ENCODE data around the gene MAGEB16.

The MAGEB16 gene

DNA sequence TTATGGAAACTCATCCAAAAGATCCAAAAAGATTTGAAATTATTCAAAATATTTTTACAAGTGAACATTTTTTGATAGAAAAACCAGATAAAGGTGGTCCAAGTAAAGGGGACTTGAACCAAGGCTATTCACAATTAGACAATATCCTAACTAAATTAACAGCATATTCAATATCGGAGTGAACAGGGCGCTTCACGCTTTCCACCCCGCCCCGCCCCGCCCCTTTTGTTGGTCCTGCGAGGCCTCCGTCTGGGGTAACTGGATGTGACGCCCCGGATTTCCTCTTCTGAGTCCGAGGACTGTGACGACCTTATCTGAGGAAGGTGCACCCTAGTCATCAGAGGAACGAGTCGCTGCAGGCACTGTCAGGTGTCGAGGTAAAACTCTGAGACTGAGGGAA, at the start of gene MAGEB16:
Gene MAGEB16, plus strand, starts transcription at position 301 of the 400 bp plus-strand sequence. CDS start 3,855 bp downstream, outside the sequence.
- no peak for DNase-seq (ENCODE audit: low read depth in 2 of 2)

DNA sequence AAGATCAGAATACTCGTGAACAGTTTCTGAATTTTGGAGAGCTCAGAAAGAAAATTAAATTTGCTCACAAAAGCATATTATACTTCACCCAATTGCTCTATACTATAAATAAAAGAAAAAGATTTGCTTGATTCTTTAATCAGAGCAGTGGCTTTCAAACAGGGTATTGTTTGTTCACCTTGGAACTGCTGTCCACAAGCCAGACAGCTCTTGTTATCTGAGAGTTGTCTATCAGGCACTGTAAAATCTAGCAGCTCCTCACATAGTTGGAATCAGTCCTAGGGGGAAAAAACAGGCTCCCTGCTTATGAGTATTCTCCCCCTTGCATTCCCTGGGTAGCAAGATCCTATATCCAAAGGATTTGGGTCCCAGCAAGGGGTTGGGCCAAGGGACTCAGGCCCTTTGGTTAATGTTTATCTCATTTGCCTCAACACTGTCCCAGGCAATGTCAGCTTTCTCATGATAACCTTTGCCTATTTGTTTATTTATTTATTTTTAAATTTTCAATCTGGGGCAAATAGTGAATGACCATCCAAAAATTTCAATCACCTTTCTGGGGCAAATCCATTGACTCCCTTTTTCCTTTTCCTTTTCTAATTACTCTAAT, 24.1 kb upstream of the MAGEB16 start:
- DNase-seq (ENCODE audit: low read depth in 2 of 2), result no peak

DNA sequence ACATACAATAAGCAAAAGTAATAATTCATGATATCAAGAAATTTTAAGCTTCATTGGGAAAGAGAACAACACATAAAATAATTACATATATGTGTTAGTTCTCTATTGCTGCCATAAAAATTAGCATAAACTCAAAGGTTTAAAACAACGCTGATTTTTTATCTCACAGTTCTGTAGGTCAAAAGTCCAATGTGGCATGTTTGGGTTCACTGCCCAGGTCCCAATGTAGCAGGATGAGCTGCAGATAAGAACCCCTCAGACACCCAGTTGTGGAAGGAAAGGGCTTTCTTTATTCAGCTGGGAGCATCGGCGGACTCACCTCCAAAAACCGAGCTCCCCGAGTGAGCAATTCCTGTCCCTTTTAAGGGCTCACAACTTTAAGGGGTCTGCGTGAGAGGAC, 13.1 kb upstream of the MAGEB16 start:
- no peak for DNase-seq (ENCODE audit: low read depth in 2 of 2)

DNA sequence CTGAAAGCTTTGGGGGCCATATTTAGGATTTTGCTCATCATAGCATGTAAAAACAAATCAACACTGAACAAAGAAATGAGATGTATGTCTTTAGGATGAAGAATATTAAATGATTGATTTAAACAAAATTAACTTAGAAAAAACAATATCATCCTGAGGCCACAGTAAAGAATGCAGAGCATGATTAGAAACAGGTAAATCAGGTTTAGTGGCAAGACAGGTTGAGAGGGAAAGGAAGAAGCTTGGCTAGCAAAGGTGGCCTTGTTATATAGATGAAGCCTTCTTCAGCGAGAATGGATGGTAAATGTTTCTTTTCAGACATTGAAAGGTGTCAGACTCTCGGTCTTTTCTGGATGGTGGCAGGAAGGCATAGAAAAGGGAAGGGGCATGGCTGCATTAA, 11.9 kb upstream of the MAGEB16 start:
- no peak for DNase-seq (ENCODE audit: low read depth in 2 of 2)

DNA sequence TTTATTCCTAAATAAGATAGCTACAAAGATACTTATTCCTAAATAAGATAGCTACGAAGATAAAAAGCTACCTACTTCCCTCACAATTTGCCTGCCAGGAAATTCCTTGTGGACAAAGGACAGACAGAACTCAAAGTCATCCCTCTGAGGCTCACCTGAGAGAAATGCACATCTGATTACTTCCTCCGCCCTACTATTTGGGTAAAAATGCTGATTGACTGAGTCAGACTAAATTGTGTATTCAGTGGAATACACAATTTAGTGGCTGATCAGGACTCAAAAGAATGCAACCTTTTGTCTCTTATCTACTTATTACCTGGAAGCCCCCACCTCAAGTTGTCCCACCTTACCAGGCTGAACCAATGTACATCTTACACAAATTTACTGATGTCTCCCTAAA, 10.3 kb upstream of the MAGEB16 start:
- DNase-seq (ENCODE audit: low read depth in 2 of 2), result no peak

DNA sequence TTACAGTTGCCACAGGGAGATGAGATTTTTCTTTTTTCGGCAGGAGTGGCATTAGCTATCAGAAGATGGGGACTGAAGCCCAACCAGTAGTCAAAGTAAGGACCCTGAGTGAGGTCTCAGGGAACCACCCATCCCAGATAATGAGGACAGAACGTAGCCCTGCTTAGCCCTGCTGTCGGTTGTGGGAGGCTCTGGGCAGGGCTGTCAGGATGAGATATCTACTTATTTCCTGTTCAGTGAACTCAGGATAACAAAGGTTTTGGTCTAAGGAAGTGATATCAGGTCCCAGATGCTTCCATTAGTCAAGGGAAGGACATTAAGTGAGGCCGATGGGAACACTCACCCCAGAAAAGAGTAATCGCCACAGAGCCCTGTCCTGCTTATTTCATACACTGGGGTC, 2.3 kb downstream of the MAGEB16 start:
- DNase-seq (ENCODE audit: low read depth in 2 of 2), result no peak

DNA sequence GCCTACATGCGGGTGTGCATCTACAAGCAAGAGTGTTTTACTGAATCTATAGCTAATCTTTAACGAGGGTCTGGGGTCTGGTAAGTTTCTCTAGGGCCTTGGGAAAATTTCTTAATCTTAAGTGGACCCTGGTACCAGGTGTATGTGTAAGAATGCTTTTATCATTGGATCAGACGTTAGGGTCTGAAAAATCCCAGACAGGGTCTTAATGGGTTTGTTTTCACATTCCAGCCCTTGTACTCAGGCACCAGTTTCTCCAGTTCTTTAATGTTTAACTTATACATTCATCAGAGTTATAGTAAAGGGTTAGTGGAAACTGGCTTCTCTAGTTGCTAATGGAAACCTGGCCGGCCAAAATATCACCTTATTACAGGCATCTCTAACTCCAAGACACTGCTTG, 11.6 kb downstream of the MAGEB16 start:
- DNase-seq (ENCODE audit: low read depth in 2 of 2), result no peak

DNA sequence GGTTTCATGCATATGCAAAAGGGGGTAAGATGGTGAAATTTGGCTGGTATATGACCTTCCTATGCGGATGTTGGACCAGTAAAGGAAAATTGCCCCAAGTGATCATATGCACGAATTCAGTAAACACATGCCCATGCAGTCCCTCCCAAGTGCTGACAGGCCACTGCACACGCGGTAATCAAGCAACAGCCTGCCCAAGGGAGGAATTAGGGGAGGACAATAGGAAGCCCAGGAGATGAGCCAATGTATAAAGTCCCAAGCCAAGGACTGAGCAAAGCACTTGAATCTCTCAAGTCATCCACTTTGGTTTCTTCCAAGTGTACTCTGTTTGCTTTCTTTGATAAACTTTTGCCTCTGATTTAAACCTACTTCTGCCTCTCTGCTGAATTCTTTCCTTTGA, 21.1 kb downstream of the MAGEB16 start:
- no peak for DNase-seq (ENCODE audit: low read depth in 2 of 2)

DNA sequence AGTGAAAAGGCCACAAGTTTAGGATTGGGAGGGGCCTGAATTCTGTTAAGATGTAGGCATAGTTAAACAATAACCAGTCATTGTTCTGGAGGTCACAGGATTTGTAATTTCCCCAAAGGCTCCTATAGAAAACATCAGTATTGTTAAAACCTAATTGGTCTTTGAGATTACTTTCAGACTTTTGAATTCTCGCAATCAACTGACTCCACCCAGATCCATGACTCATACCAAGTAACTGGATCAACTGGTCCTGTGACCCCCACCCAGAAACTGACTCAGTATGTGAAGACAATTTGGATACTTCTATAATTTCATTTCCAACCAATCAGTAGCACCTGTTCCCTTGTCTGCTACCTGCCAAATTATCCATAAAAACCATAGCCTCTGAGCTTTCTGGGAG, 28.4 kb downstream of the MAGEB16 start:
- no peak for DNase-seq (ENCODE audit: low read depth in 2 of 2)

DNA sequence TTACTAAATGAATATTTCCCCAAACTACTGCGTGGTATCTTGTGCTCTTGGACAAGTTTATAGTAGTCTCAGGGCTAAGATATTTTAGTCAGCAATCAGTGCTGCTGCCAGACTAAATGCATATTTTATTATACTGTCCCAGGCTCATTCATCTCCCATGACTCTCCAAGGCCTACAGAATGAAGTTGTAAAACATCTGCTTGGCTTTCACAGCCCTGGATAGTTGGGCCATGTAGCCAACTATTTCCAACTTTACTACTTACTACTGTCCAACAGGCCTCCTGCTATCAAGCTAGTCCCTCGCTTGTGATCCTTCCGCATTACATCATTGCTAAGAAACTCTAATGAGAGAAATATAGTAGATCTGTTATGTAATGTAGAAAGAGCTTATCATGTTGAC, 31.4 kb downstream of the MAGEB16 start:
- DNase-seq (ENCODE audit: low read depth in 2 of 2), result no peak

DNA sequence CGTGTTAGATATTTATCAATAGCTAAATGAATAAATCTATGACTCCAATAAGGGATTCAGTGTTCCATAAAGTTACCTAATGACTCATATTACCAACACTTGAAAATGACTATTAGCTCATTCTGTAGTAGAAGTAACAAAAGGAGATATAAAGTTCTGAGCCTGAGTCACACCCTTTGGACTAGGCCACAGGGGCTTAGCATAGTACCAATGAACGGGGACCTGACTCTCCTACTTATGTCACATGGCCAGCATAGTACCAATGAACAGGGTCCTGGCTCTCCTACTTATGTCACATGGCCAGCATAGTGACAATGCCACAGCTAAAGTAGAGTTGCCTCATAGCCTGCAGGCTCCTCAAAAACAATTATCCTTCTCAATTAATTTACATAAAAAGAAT, 43.7 kb downstream of the MAGEB16 start:
- no peak for DNase-seq (ENCODE audit: low read depth in 2 of 2)

DNA sequence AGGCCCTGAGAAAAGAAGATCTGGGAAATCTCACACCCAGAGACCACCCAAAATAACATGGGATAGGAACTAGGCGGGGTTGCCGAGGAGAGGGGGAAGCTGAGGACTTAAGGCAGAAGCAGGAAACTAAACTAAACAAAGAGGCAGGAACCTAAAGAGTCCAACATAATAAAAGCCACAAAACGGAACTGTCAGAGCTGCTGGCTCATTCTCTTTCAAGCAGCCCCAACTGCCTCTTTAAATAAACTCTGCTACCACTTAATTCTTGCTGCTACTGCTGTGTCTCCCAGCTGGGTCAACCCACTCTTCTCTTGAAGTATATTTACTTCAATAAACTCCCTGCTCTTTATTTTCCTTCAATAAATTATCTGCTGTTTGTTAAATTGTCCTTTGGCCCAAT, 44.5 kb downstream of the MAGEB16 start:
- DNase-seq (ENCODE audit: low read depth in 2 of 2), result no peak

DNA sequence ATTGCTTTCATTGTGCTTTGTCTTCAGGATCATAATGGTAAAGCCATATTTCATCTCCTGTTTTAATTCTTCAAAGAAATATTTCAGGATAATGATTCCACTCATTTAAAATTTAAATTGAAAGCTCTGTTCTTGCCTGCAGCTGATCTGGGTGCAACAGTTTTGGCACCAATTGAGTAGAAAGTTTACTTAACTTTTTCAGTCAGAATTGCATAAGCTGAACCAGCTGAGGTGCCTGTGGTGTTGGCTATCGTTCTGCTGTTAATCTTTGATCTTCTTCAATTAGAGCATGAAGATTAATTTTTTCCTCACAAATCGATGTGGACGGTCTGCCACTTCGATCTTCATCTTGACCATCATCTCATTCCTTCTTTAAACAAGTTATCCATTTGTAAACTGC, 49.6 kb downstream of the MAGEB16 start:
- DNase-seq (ENCODE audit: low read depth in 2 of 2), result no peak
